Breast epithelium (tissue), 3 donors: ENCODE results near the gene CCDC85C.

Source experiments
- POLR2A ChIP-seq: fragments of 450-650 bp; IDR thresholded peaks from one replicate; pipeline ENCODE4 v1.6.1; 2016; ENCODE audit warnings: antibody characterized with exemption, mild to moderate bottlenecking, moderate library complexity
- TF ChIP-seq, protein P1 (sequence below), 3 donors: fragments of 450-650 bp; IDR thresholded peaks; one replicate each; pipeline ENCODE4 v1.5.1; 2016 to 2017; ENCODE audit warnings: antibody characterized with exemption in 3 of 3, mild to moderate bottlenecking in 3 of 3, moderate library complexity in 3 of 3

DNA sequence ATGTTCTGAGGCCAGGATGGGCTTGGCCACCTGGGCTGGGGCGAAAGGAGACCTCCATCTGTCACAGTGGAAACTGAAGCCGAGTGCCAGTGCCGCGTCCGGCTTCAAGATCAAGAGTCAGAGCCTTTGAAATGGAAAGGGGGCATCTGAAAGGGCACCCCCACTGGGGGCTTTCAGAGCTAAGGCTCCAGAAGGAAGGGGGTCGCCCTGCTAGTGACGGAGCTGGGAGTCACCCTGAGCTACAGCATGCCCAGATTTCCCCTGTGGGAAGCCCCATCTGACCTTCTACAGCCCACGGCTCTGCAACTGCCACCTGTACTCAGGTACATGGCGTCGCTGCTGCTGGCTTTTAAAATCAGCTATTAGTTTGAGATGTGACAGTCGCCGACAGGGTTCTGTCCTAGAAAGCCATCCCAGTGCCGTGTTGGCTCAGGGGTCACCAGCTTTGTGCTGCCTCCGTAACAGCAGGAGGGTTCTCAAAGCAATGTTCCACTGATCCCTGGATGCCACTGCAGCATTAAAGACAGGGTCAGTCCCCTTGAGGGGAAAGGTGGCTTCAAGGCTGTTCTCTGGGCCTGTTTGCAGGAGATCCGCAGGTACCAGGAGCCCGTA is 91.3 kb downstream of the CCDC85C start:
- no peak for TF ChIP-seq POLR2A
- TF ChIP-seq, protein P1, sequence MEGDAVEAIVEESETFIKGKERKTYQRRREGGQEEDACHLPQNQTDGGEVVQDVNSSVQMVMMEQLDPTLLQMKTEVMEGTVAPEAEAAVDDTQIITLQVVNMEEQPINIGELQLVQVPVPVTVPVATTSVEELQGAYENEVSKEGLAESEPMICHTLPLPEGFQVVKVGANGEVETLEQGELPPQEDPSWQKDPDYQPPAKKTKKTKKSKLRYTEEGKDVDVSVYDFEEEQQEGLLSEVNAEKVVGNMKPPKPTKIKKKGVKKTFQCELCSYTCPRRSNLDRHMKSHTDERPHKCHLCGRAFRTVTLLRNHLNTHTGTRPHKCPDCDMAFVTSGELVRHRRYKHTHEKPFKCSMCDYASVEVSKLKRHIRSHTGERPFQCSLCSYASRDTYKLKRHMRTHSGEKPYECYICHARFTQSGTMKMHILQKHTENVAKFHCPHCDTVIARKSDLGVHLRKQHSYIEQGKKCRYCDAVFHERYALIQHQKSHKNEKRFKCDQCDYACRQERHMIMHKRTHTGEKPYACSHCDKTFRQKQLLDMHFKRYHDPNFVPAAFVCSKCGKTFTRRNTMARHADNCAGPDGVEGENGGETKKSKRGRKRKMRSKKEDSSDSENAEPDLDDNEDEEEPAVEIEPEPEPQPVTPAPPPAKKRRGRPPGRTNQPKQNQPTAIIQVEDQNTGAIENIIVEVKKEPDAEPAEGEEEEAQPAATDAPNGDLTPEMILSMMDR (IDR thresholded peaks at IDR 0.05) = no peak
